GM21717 (cell line): ENCODE results near the gene LBX2.

Source experiments
- ATAC-seq: cut with Tn5 transposase; IDR thresholded peaks from one replicate; pipeline ENCODE4 v1.9.1; 2021; ENCODE audit warnings: mild to moderate bottlenecking, moderate library complexity; ENCODE audit not compliant: unreplicated experiment

The LBX2 gene

GRCh38 chr2:74526649-74527230, 27.3 kb upstream of the LBX2 start:
- ATAC-seq, result no peak

GRCh38 chr2:74525717-74526648, 26.6 kb upstream of the LBX2 start, which contains the start of gene DQX1:
TSS of gene DQX1 (minus strand) at chr2:74526231. CDS start at chr2:74525729, 502 bp downstream.
- ATAC-seq, result no peak

- ATAC-seq, result no peak
Observed at GRCh38 chr2:74524955-74525716, 25.7 kb upstream of the LBX2 start.

GRCh38 chr2:74524005-74524404, 24.6 kb upstream of the LBX2 start:
- no peak for ATAC-seq

GRCh38 chr2:74522516-74522915, 23.1 kb upstream of the LBX2 start:
- no peak for ATAC-seq

GRCh38 chr2:74516650-74517049, 17.2 kb upstream of the LBX2 start:
- ATAC-seq, result no peak

- no peak for ATAC-seq
Observed at GRCh38 chr2:74515981-74516633, 16.7 kb upstream of the LBX2 start.

GRCh38 chr2:74515271-74515980, 16.0 kb upstream of the LBX2 start:
- ATAC-seq, result no peak

- ATAC-seq, result no peak
Observed at GRCh38 chr2:74514368-74515270, 15.2 kb upstream of the LBX2 start, which contains the start of gene TLX2. TSS of gene TLX2 (plus strand) at chr2:74514450. CDS start at chr2:74514807, 357 bp downstream.

- ATAC-seq, result no peak
Observed at GRCh38 chr2:74513605-74514367, 14.4 kb upstream of the LBX2 start.

GRCh38 chr2:74512744-74513604, 13.6 kb upstream of the LBX2 start:
- no peak for ATAC-seq

- no peak for ATAC-seq
Observed at GRCh38 chr2:74511104-74511989, 11.9 kb upstream of the LBX2 start.

- no peak for ATAC-seq
Observed at GRCh38 chr2:74510272-74510671, 10.9 kb upstream of the LBX2 start.

- peak; percentile 10 for ATAC-seq
Observed at GRCh38 chr2:74507926-74508520, 8.6 kb upstream of the LBX2 start.

GRCh38 chr2:74507145-74507925, 7.9 kb upstream of the LBX2 start, which contains the start of gene PCGF1:
TSS of gene PCGF1 (minus strand) at chr2:74507695. CDS start at chr2:74507668, 27 bp downstream.
- peak; percentile 91 for ATAC-seq
